ENCODE measurements around the gene PLIN4.

- TF ChIP-seq CTCF (conservative IDR thresholded peaks at IDR 0.05 in 1 of 2, IDR thresholded peaks at IDR 0.05 in 1 of 2; ENCODE audit: low read depth in 1 of 2, low read length in 2 of 2) = no peak
- TF ChIP-seq EZH2 (IDR thresholded peaks at IDR 0.05; ENCODE audit: low read length, missing control alignments) = no peak
Measured at GRCh38 chr19:4566402-4567051, 48.2 kb upstream of the PLIN4 start.
